Upper lobe of left lung (tissue), 4 donors: ENCODE results near the gene EGFLAM.

Source experiments
- CTCF ChIP-seq, 6 experiments: fragments of 450-650 bp in 4 of 6; fragments of 200-600 bp in 2 of 6; sonication (generic) in 2 of 6; IDR thresholded peaks; one replicate each; pipeline ENCODE4 v1.5.1; 2016 to 2019; ENCODE audit warnings: antibody characterized with exemption in 6 of 6
- EP300 ChIP-seq, 4 donors: sonication (generic); formaldehyde crosslinking; IDR thresholded peaks; one replicate each; pipeline ENCODE4 v1.5.1; 2017; ENCODE audit warnings: antibody characterized with exemption in 4 of 4, control low read depth in 2 of 4
- POLR2AphosphoS5 ChIP-seq, 2 donors: sonication (generic); formaldehyde crosslinking; IDR thresholded peaks; one replicate each; pipeline ENCODE4 v1.5.1; 2017; ENCODE audit warnings: antibody characterized with exemption in 2 of 2

GRCh38 chr5:38267372-38267771 is 9.0 kb downstream of the EGFLAM start:
- TF ChIP-seq POLR2AphosphoS5 (IDR thresholded peaks at IDR 0.05): no peak
- TF ChIP-seq CTCF (IDR thresholded peaks at IDR 0.05): no peak
- no peak for TF ChIP-seq EP300 (IDR thresholded peaks at IDR 0.05)
